Inflammatory macrophage (primary cell): ENCODE results near the gene UBE3A.

ENCODE experiments used
- DNase-seq, 2 donors: peaks; one replicate each; pipeline ENCODE4 v3.0.0-alpha.2; 2020 to 2022

The UBE3A gene

GRCh38 chr15:25402342-25402741 is 36.5 kb downstream of the UBE3A start:
- DNase-seq: no peak

DNA sequence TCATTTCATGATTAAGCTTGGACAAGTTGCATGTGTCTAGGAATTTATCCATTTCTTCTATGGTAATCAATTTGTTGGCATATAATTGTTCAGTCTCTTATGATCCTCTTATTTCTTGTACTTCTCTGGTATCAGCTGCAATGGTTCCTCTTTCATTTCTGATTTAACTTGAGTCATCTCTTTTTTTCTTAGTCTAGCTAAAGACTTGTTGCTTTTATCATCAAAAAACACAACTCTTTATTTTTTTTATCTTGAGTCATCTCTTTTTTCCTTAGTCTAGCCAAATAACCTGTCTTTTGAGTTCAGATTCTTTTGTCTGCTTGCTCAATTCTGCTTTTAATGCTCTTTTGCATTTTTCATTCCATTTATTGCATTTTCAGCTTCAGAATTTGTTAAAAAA is 37.3 kb downstream of the UBE3A start:
- DNase-seq: peak; percentile 11 to 52

DNA sequence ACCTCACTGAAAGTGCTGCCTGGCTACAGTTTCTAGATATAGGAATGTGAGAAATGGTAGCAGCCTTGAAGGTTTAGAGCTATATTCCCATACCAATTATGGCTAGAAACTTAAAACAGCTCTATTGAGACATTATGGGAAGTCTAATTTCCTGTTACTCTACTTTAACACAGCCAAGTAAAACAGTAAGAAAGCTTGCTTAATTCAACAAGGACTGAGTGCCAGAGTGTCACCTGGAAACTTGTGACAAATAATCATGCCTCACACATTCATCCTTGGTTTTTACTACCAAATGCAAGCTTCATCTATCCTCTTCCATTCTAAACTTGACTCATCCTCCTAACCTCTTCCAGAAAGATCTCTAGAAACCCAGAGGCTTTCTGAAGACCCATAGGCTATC is 41.7 kb downstream of the UBE3A start:
- DNase-seq: peak; percentile 7 to 17

GRCh38 chr15:25394898-25395297 is 43.9 kb downstream of the UBE3A start:
- no peak for DNase-seq

GRCh38 chr15:25392806-25393205 is 46.0 kb downstream of the UBE3A start:
- DNase-seq: no peak

- peak in 1 of 2 donors; percentile 24 for DNase-seq
Measured at GRCh38 chr15:25391971-25392721, 46.7 kb downstream of the UBE3A start.

DNA sequence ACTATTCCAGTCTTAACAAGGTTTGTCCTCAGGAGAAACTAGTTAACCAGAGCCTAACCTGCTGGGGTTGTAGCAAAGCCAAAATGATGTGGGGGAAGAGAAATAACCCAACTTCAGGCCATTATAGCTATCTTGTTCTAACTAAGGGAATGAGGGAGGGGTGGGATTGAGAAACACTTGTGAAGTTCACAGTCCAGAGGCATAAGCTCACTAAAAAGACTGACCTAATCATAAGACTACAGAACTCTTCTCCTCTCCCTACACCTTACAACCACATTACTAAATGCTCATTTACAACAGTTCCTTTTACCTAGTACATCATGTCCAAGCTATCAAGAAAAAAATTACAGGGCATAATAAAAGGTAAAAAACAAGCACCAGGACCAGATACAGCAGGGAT is 52.8 kb downstream of the UBE3A start:
- no peak for DNase-seq

DNA sequence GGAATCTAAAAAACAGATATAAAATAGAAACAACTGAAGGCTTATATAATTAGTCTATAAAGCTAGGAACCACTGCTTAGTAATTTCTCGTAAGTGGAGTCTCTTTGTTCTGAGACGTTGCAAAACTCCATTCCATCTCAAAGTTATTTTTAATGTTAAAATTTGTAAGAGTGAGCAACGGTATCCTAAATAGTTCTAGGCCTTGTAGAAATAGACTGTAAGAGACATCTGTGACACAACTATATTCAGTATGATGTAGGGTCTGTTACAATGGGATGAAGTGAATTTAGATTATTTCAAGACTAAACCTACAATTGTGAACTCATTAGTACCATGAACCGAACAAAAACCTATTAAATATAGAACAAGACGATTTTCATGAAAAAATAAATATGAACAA is 57.2 kb downstream of the UBE3A start:
- DNase-seq: no peak

DNA sequence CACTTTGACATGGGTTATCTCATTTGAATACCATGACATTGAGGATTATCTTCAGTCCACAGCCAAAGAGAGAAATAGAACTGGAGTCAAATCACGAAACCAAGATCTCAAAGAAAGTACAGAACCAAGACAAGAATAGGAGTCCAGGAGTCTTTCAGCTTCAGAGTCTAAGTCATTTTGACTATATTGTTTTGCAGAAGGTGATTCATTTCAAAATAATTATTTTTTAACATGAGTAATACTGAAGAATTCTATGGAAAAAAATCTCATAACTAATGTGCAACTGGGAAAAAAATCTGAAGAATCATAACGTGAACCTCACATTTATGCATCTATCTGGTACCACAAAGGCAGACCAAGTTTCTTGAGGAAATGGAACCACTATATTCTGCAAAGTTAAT is 60.3 kb downstream of the UBE3A start:
- DNase-seq: no peak

GRCh38 chr15:25375557-25375956 is 63.3 kb downstream of the UBE3A start:
- no peak for DNase-seq

- no peak for DNase-seq
Measured at GRCh38 chr15:25374143-25374542, 64.7 kb downstream of the UBE3A start.

DNA sequence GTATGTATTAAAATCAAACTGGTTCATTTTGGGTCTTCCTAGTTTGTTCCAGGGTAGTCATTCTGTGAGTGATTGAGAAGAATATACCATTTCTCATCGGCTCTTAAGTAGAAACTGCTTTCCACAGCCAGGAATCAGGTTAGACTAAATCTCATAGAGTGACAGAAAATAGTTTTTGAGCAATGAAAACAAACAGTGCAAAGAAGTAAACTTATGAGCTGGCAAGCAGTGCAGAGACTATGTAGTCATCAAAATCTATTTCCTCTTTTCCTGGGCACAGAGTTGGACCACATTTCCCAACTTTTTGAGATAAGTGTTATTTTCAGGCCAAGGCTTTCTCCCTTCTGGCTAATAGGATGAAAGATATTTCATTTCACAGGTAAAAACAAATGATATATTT is 66.5 kb downstream of the UBE3A start:
- DNase-seq: peak; percentile 33 to 58

DNA sequence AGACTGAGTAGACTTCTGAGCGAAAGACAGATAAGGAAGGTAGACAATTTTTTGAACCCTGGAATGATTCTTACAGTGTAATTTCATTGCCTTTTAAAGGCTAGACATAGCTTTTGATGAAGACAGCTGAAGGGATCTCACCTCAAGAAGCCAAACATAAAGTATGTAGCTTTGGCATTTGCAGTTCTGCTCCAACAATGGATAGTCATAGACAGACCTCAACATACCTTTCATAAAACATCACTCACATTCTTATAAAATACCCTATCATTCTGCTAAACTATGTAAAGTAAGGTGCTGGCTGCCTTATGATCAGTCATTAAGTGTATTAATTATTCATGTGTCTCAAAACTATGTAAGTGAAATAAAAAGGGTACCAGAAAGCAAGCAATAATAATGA is 70.0 kb downstream of the UBE3A start:
- no peak for DNase-seq

GRCh38 chr15:25366058-25366457 is 72.8 kb downstream of the UBE3A start:
- no peak for DNase-seq

DNA sequence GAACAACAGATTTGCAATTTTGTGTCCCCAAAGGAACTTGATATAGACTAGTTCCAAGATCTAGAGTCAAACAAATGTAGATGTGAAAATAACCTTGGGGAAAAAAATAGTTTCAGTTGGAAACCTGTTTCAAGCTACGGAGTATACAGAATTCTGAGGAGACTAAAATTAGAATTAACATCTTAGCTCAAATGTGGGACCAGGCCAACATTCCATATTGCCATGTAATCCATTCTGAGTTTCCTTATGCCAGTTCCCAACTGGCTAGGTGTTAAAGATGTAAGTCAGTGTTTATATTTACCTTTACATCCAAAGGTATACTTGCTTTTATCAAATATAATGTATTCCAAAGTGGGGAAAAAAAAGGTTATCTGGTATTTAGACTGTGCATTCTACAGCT is 76.3 kb downstream of the UBE3A start:
- DNase-seq: no peak

DNA sequence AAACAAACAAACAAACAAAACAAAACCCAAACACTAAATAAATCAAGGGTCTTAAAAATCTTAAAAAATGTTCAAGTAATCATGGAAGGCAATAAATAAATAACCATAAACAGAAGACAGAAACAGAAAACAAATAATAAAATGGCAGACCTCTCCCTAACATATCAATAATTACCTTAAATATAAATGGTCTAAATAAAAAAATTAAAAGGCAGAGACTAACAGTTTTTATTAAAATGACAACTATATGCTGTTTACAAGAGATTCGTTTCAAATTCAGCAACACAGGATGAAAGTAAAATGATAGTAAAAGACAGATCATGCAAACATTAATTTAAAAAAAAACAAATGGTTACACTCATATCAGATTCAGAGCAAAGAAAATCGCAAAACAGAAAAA is 91.1 kb downstream of the UBE3A start:
- DNase-seq: no peak

DNA sequence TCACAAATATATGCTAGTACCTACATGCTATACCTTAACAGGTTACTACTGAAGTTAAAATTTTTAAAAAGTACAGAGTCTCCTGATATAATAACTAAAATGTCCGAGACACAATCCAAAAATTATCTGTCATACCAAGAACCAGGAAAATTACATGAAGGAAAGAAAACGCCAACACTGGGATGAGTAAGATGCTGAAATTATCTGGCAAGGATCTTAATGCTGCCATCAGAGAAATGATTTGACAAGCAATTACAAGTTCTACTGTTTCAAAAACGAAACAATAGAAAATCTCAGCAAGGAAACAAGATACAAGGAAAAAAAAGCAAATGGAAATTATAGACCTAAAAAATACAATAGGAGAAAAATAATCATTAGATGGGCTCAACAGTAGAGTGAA is 92.5 kb downstream of the UBE3A start:
- DNase-seq: no peak

- no peak for DNase-seq
Measured at GRCh38 chr15:25345943-25346342, 92.9 kb downstream of the UBE3A start.

- DNase-seq: no peak
Measured at GRCh38 chr15:25342629-25343028, 96.2 kb downstream of the UBE3A start.

DNA sequence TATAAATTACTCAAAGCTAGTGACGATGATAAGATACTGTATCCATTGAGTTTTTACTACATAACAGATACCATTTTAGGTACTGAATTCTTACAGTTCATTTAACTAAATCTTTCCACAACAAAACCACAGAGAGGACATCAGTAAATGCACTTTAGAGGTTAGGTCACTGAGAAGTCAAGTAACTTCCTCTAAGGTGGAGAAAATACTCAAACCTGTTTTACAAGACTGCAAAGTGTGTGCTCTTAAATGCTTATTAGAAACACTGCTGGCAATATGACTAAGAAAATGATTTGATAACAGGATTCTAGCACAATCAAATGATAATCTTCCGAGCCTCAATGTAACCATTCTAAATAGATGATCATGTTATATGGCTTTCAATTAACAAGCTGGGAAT is 99.4 kb downstream of the UBE3A start:
- DNase-seq: no peak

DNA sequence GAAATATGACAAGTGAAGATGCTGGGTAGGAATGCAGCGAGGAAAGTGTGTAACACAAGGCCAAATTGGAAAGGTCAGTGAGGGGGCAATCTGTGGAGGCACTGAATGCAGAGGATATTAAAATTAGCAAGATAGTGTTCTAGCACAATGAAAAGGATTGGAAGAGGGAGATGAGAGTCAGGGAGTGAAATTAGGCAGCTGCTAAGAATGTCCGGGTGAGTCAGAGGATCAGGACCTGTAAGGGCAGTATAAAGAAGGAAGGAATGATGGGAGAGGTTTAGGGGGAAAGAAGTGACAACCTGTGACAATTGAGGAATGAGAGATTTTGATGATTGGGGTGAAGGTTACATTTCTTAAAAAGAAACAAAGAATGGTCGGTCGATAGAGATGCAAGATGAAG is 103.5 kb downstream of the UBE3A start:
- no peak for DNase-seq

- DNase-seq: no peak
Measured at GRCh38 chr15:25333049-25333448, 105.8 kb downstream of the UBE3A start.

GRCh38 chr15:25332306-25332705 is 106.5 kb downstream of the UBE3A start:
- no peak for DNase-seq

- no peak for DNase-seq
Measured at GRCh38 chr15:25331860-25332259, 107.0 kb downstream of the UBE3A start.

DNA sequence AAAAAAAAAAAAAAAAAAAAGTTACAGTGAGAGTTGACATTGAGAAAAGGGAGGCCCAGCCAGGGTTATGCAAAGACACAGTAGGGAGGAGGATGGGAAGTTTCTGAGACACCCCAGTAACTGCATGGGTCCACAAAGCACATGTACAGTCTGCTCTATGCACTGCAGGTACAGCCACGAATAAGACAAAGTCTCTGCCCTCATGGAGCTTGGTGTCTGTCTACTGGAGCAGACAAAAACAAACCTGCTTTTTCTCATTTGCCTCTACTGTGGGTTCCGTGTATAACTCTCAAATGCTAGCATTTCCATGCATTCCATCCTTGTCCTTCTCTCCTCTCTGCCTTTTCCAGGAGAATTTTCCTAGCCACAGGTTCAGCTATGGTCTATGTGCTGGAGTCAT is 107.4 kb downstream of the UBE3A start:
- no peak for DNase-seq
